VCaP (cell line): ENCODE data around the gene RFK.
A peak's percentile ranks its signal among the peaks of the same experiment; 100 is the strongest.
"Not testable (repeated sequence)": the region's sequence is repeated elsewhere in the genome, so short reads cannot be mapped to it uniquely, and the experiment has no call there.

Experiments
- H3K27ac ChIP-seq: fragments of 450-650 bp; 2 replicates; pipeline ENCODE4 v1.5.1; 2017
- TF ChIP-seq, protein P1 (sequence below): fragments of 450-650 bp; conservative IDR thresholded peaks from 2 replicates; pipeline ENCODE4 v1.5.1; 2017; ENCODE audit warnings: mild to moderate bottlenecking, moderate library complexity

The RFK gene

DNA sequence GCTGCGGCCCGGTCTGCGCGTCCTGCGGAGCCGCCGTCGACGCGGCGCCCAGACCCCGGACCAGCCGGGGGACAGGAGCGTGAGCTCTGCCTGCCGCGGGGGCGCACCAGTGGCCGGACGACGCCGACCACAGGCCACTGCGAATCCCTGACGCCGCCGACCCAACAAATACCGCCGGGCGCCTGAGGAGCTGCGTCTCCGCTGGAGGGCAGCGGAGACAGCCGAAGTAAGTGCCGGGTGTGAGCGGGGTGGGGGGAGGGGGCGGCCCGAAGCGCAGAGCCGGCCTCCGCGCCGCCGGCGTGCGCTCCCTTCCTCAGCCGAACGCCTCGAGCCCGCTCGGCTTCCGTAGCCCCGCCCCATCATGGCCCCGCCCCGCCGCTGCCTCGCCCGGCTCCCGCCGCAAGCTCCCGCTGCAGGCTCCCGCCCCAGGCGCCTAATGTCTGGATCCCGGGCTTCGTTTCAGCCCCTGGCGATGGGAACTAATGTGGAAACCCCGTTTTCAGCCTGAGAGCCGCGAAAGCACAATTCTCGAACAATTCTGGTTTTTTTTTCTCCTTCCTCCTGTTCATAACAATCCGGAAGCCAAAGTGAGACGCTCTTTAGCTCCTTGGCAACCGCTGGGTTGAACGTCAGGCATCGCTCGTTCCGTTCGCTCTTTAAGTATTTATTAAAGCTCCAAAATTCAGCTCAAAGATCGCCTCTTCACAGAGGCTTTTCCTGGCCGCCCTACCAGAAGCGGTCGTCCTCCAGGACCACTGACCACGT lies at the start of gene RFK:
Gene RFK, minus strand, starts transcription at position 232 of the 765 bp plus-strand sequence. CDS start 255 bp downstream, outside the sequence.
- peak within 1 kb of the TSS; percentile 90 for H3K27ac ChIP-seq
- TF ChIP-seq, protein P1, sequence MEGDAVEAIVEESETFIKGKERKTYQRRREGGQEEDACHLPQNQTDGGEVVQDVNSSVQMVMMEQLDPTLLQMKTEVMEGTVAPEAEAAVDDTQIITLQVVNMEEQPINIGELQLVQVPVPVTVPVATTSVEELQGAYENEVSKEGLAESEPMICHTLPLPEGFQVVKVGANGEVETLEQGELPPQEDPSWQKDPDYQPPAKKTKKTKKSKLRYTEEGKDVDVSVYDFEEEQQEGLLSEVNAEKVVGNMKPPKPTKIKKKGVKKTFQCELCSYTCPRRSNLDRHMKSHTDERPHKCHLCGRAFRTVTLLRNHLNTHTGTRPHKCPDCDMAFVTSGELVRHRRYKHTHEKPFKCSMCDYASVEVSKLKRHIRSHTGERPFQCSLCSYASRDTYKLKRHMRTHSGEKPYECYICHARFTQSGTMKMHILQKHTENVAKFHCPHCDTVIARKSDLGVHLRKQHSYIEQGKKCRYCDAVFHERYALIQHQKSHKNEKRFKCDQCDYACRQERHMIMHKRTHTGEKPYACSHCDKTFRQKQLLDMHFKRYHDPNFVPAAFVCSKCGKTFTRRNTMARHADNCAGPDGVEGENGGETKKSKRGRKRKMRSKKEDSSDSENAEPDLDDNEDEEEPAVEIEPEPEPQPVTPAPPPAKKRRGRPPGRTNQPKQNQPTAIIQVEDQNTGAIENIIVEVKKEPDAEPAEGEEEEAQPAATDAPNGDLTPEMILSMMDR, result peak; percentile 66

DNA sequence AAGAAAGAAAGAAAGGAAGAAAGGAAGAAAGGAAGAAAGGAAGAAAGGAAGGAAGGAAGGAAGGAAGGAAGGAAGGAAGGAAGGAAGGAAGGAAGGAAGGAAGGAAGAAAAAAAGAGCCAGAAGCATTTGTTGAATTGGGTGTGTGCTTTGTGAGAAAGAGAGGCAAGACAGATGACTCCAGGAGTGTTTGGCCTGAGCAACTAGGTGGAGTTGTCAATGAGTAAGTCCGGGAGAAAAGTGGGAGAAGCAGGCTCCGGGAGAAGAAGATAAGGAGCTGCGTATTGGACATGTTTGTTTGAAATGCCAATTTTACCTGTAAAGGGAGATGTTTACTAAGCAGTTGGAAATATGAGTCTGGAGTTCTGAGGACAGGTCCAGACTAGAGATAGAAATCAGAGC lies 49.7 kb upstream of the RFK start:
- TF ChIP-seq, protein P1, result no peak
- no peak overlapping the region; the same call in 1 of the 2 replicates for H3K27ac ChIP-seq

DNA sequence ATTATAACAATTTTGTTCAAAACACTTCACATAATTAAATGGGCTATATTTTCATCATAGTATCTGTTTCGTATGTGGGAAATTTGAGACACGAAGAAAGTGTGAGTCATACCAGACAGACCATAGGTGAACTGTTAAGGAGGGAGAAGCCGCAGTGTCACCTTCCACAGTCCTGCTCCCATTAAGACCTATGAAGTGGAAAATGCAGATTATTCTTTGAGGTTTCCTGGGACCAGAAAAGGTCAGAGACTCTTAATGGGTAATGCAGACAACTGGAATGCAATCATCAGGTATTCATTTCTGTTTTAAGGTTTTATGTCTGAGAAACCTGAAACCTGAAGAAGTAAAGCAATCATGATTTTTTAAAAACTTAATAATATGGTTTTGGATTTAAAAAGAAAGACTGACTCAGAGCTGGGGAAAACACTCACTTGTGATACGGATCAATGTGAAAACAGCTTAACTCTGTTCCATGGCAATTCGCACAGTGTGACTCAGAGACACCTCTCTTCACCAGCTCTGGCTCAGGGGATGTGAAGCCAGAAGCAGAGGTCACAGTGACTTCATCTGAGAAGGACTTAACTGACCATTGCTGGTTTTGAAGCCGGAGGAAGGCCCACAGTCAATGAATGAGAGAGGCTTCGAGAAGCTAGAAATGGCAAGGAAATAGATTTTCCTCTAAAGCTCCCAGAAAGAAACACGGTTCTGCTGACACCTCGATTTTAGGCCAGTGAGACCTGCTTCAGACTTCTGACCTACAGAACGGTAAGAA lies 47.5 kb upstream of the RFK start:
- no peak overlapping the region for H3K27ac ChIP-seq
- TF ChIP-seq, protein P1, result no peak

DNA sequence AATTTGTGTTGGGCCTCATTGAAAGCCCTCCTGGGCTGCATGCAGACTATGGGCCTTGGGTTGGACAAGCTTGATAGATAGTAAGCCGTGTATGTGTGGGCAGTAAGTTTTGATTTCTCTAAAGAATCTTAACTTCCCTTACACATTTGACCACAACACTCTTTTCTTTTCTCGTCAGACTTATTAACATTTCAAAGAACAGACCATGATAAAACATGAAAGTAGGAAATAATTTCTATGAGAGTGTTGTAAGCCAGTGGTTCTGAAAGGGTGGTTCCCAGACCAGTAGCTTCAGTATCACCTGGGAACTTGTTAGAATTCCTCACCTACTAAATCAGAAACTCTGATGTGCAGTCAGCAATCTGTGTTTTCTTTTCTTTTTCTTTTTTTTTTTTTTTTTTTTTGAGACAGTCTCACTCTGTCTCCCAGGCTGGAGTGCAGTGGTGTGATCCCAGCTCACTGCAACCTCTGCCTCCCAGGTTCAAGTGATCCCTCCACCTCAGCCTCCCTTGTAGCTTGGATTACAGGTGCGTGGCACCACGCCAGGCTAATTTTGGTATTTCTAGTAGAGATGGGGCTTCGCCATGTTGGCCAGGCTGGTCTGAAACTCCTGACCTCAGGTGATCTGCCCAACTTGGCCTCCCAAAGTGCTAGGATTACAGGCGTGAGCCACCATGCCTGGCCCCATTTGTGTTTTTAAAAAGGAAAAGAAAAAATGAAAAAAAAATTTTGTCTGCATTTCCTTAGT lies 44.8 kb upstream of the RFK start:
- TF ChIP-seq, protein P1, result no peak
- no peak overlapping the region for H3K27ac ChIP-seq

DNA sequence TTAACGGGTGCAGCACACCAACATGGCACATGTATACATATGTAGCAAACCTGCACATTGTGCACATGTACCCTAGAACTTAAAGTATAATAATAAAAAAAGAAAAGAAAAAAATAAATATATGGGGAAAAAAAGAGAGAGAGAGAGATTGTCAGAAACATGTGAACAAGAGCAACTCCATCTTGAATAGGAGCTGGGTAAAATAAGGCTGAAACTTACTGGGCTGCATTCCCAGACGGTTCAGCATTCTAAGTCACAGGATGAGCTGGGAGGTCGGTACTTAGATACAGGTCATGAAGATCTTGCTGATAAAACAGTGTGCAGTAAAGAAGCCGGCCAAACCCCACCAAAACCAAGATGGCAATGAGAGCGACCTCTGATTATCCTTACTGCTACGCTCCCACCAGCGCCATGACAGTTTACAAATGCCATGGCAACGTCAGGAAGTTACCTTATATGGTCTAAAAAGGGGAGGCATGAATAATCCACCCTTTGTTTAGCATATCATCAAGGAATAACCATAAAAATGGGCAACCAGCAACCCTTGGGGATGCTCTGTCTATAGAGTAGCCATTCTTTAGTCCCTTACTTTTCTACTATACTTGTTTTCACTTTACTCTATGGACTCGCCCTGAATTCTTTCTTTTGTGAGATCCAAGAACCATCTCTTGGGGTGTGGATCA lies 42.9 kb upstream of the RFK start:
- not testable (repeated sequence) for H3K27ac ChIP-seq

DNA sequence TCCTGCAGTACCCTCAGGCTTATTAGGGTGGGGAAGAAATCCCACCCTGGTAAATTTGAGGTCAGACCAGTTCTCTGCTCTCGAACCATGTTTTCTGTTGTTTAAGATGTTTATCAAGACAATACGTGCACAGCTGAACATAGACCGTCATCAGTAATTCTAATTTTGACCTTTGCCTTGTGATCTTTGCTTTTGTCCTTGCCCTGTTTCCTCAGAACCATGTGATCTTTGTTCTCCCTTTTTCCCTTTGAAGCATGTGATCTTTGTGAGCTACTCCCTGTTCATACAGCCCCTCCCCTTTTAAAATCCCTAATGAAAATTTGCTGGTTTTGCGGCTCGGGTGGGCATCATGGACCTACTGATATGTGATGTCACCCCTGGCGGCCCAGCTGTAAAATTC lies 40.7 kb upstream of the RFK start:
- H3K27ac ChIP-seq, result not testable (repeated sequence)

DNA sequence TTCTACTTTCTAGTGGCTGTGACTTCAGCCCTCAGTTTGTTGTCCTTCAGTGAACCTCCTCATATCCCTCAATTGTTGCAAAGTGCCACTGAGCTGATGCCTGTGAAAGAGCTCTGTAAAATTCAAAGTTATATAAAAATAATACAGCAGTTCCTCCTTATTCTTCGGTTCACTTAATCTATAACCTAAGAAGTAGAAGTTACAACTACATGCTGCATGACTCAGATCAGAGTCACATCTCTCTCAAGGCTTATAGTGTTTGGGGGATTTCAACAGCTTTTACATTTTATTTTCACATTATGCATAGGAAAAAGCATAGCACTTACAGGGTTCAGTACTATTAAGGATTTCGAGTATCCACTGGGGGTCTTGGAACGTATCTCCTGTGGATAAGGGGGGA lies 39.6 kb upstream of the RFK start:
- TF ChIP-seq, protein P1, result no peak
- H3K27ac ChIP-seq, result no peak overlapping the region

DNA sequence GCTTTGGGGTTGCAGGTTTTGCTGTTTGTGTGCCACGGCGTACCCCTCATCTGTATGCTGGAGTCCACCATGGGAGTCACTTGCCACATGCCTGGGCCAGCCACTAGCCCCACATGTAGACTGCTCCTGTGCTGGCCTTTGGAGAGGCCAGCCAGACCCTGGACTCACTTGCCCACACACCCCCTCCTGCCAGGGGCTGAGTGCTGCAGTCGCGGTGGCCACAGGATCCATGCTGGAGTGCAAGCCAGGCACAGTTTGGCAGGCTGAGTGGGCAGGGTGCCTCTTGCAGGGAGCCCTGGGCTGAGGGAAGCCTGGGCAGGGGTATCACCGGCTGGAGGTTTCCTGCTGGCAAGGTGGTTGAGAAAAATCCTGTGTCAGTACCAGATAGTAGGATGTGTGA lies 39.2 kb upstream of the RFK start:
- TF ChIP-seq, protein P1, result no peak

More for the DNA sequence above, 39.2 kb upstream of the RFK start:
- no peak overlapping the region for H3K27ac ChIP-seq
